BLaER1 (cell line): ENCODE measurements around the gene CRYBG1.
"Not testable (repeated sequence)": the region's sequence is repeated elsewhere in the genome, so short reads cannot be mapped to it uniquely, and the experiment has no call there.

Experiments
- H3K27ac ChIP-seq: shearing (Covaris generic); formaldehyde crosslinking; 2 replicates; pipeline ENCODE4 v1.8.1; 2022
- H3K27me3 ChIP-seq: shearing (Covaris generic); formaldehyde crosslinking; 2 replicates; pipeline ENCODE4 v1.8.1; 2022
- H3K36me3 ChIP-seq: shearing (Covaris generic); formaldehyde crosslinking; 2 replicates; pipeline ENCODE4 v1.8.1; 2022
- H3K4me1 ChIP-seq: shearing (Covaris generic); formaldehyde crosslinking; 2 replicates; pipeline ENCODE4 v1.8.1; 2022
- H3K4me2 ChIP-seq: shearing (Covaris generic); formaldehyde crosslinking; 2 replicates; pipeline ENCODE4 v1.8.1; 2022
- H3K4me3 ChIP-seq: shearing (Covaris generic); formaldehyde crosslinking; 2 replicates; pipeline ENCODE4 v1.8.1; 2022
- H3K9ac ChIP-seq: shearing (Covaris generic); formaldehyde crosslinking; 2 replicates; pipeline ENCODE4 v1.8.1; 2022
- H3K9me3 ChIP-seq: shearing (Covaris generic); formaldehyde crosslinking; 2 replicates; pipeline ENCODE4 v1.8.1; 2022
- H4K20me1 ChIP-seq: shearing (Covaris generic); formaldehyde crosslinking; 2 replicates; pipeline ENCODE4 v1.8.1; 2022
- Cebpa-rat ChIP-seq: shearing (Covaris generic); IDR thresholded peaks from 2 replicates; pipeline ENCODE4 v1.8.1; 2022

The CRYBG1 gene

DNA sequence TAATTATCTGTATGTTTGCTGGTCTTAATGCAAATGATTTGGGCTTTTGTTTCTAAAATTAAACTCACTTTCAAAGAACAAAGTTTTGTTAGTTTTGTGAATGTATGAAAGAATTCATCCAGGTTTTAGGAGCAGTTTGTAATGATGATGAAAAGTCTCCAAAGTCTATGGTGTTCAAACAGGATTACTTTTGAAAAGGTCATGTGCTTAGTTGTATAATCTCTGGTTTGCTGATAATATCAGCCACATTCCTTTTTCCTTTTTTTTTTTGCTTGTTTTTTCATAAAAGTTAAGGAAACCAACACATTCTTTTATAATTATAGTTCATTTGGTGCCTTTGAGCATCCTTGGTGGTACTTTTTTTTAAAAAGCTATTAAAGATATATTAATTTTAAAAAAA is 179.9 kb downstream of the CRYBG1 start:
- peak overlapping the region; percentile 51 for H3K4me2 ChIP-seq
- peaks cover 15% of the 10 kb centered on the region for H3K4me1 ChIP-seq
- H3K27me3 ChIP-seq: no peaks in the 10 kb centered on the region
- no peak overlapping the region for H3K4me3 ChIP-seq
- no peaks in the 10 kb centered on the region for H3K36me3 ChIP-seq
- no peak overlapping the region for H3K27ac ChIP-seq
- no peaks in the 10 kb centered on the region for H4K20me1 ChIP-seq
- H3K9ac ChIP-seq: no peak overlapping the region
- no peaks in the 10 kb centered on the region for H3K9me3 ChIP-seq
- TF ChIP-seq Cebpa-rat: no peak

DNA sequence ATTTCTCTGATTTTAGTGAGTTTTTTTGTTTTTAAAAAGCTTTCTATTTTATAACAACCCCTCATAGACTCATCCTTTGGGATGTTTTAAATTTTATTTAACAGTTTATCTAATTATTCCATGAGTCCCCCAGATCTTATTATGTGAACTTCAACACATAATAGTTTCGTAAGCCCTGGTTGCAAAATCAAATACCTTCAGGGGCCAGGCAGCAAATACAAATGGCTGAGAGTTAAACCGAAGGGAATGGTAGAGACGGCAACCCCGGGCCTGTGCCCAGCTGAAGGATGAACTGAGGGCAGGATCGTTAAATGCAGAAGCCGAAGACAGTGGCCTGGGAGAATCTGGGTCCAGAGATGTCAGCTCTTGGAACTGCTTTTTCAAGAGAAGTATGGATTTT is 180.4 kb downstream of the CRYBG1 start:
- Histone ChIP-seq H3K27ac (no peak overlapping the region), H3K4me2 (no peak overlapping the region), H4K20me1 (no peaks in the 10 kb centered on the region)

DNA sequence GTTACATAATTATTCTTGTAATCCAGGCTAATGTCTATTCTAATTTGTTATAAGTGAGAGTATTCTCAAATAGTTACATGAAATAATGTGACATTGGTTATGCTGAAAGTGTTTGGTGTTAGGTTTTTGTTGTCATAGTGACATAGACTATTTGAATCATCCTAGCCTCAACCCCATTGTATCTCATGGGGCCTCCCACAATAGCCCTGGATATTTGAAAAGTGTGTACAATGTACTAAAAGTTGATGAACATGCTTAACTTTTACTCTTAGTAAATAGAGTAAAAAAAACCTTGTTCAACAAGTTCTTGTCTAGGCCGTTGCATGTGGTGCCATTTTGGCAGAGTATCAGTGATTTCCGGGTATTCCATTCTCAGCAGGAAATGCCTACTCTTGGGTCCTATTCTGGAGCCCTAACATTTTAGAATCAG is 185.8 kb downstream of the CRYBG1 start:
- no peaks in the 10 kb centered on the region for H3K36me3 ChIP-seq
- no peaks in the 10 kb centered on the region for H3K27me3 ChIP-seq
- peaks cover 35% of the 10 kb centered on the region for H3K4me1 ChIP-seq
- TF ChIP-seq Cebpa-rat: no peak
- no peaks in the 10 kb centered on the region for H4K20me1 ChIP-seq
- H3K9ac ChIP-seq: no peak overlapping the region
- H3K9me3 ChIP-seq: peaks cover 4% of the 10 kb centered on the region; the same call in 1 of the 2 replicates
- H3K4me3 ChIP-seq: no peak overlapping the region; the same call in 1 of the 2 replicates
- peak overlapping the region; percentile 76 for H3K27ac ChIP-seq
- peak overlapping the region; percentile 69 for H3K4me2 ChIP-seq

More for the DNA sequence above, 180.4 kb downstream of the CRYBG1 start:
- Histone ChIP-seq H3K9me3 (no peaks in the 10 kb centered on the region), H3K4me1 (peaks cover 20% of the 10 kb centered on the region), H3K9ac (no peak overlapping the region), H3K36me3 (no peaks in the 10 kb centered on the region), H3K27me3 (no peaks in the 10 kb centered on the region), H3K4me3 (no peak overlapping the region)
- TF ChIP-seq Cebpa-rat: no peak

DNA sequence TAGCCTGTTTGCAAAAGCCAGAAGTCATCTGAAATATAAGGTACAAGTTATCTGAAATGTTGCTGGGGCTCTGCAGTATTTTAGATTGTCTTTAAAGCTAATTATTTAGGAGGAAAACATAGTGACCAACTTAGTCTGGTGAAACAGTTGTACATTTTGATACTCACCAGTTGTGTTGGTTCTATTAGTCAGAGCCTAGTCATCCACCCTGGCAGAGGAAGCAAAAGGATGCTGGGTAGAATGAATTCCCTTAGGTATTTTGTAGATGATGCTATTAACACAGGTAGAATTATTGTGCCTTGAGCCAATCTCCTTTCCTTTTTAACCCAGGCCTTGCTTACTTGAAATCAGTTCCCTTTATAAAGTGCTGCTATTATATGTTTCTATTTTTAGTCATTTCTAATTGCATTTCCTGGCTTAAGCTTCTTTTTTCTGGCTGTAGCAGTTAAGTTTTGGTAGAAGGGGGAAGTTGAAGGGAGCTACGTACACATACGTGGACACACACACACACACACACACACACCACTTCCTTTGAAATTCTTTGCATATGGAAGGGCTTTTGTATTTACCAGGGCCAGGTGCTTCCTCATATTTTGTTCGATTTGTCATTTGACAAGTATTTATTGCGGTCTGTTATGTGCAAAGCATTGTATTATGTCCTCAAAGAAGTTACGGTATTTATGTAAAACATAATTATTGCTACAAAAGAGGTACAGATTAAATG is 186.3 kb downstream of the CRYBG1 start:
- peak overlapping the region; percentile 76 for H3K27ac ChIP-seq
- H4K20me1 ChIP-seq: no peaks in the 10 kb centered on the region
- peaks cover 4% of the 10 kb centered on the region; the same call in 1 of the 2 replicates for H3K9me3 ChIP-seq
- peak overlapping the region; percentile 13; the same call in 1 of the 2 replicates for H3K4me3 ChIP-seq
- H3K9ac ChIP-seq: peak overlapping the region; percentile 53; the same call in 1 of the 2 replicates
- no peaks in the 10 kb centered on the region for H3K36me3 ChIP-seq
- H3K4me1 ChIP-seq: peaks cover 36% of the 10 kb centered on the region
- peak overlapping the region; percentile 69 for H3K4me2 ChIP-seq
- no peak for TF ChIP-seq Cebpa-rat
- H3K27me3 ChIP-seq: no peaks in the 10 kb centered on the region

DNA sequence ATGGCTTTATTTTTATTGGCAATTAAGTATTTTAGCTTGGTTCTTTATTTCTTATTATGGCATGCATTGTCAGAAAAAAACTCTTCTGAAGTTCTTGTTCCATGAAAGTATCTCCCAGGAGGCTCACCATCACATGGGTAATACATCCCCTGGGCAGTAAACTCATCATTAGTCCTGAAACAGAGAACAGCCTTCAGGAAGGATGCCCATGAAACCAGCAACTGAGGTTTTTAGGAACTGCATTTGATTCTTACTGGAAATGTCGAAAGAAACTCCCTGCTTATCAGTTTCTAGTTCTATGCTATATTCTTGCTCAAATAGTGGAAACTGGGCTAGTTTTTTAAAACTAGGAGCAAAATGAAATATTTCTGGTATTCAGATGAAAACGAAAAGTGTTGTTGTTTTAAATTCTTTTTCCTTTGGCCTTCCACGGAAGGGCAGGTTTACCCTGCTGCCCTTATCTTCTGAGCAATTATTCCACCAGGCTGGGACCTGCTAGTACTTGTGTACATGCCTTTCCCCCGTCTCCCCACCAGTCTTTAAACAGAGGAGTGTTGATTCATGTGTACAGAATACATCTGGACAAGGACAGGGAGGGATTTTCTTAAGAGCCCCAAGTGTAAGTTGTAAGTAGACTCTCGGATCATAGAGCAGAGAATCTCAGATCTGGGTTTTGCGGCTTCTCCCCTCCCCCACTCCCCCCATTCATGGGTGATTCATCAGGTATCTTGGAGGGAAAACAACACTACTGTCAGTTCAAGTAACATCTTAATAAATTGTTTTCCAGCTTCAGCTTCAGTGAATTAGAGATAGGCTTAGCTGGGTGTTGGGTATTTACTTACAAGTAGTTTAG is 187.3 kb downstream of the CRYBG1 start:
- Histone ChIP-seq H3K4me1 (peaks cover 46% of the 10 kb centered on the region), H4K20me1 (no peaks in the 10 kb centered on the region), H3K27ac (peak overlapping the region; percentile 76), H3K4me2 (peak overlapping the region; percentile 69), H3K9ac (peak overlapping the region; percentile 53), H3K36me3 (no peaks in the 10 kb centered on the region), H3K4me3 (0 out of 2 replicates have a peak overlapping the region, but pooled peaks have one; percentile 13), H3K27me3 (no peaks in the 10 kb centered on the region), H3K9me3 (peaks cover 4% of the 10 kb centered on the region; the same call in 1 of the 2 replicates)
- no peak for TF ChIP-seq Cebpa-rat

DNA sequence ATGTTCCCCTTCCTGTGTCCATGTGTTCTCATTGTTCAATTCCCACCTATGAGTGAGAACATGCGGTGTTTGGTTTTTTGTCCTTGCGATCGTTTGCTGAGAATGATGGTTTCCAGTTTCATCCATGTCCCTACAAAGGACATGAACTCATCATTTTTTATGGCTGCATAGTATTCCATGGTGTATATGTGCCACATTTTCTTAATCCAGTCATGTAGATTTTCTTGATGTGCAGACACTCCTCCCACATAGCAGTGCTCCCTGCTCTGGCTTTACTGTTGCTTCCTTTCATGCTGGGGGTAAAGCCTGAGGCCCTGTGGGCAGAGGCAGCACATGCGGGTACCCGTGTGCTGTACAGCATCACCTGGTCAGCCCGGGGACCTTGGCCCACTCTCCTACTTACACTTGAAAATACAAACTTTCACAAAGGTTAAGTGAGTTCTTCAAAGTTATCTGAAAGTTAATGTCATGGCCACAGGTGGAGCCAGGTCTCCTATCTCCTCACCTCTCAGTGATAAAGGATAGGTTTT is 188.5 kb downstream of the CRYBG1 start:
- not testable (repeated sequence) for H3K36me3 ChIP-seq, H3K9me3 ChIP-seq, H3K4me2 ChIP-seq, H3K27me3 ChIP-seq, H3K9ac ChIP-seq, H4K20me1 ChIP-seq, H3K4me3 ChIP-seq, H3K27ac ChIP-seq
- peaks cover 56% of the 10 kb centered on the region for H3K4me1 ChIP-seq

DNA sequence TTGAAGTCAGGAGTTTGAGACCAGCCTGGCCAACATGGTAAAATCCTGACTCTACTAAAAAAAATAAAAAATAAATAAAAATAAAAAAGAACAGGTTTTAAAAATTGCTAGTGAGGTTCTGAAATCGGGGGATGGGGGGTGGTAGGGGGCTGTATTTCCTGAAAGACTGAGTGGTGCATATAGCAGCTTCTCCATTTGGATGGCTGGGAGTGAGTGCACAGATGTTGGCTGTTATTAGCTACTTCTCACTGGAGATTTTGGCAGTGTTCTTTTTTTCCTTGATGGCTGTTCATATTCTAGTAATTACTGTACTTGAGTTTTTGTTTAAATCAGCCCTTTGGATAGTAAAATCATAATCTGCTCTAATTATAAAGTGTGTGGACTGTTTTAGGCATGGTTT is 189.0 kb downstream of the CRYBG1 start:
- Histone ChIP-seq H3K9ac (no peak overlapping the region), H3K4me3 (no peak overlapping the region), H3K27ac (no peak overlapping the region), H3K36me3 (no peaks in the 10 kb centered on the region), H3K4me1 (peaks cover 56% of the 10 kb centered on the region), H3K27me3 (no peaks in the 10 kb centered on the region), H3K9me3 (peaks cover 4% of the 10 kb centered on the region; the same call in 1 of the 2 replicates), H4K20me1 (no peaks in the 10 kb centered on the region), H3K4me2 (no peak overlapping the region)
- no peak for TF ChIP-seq Cebpa-rat

DNA sequence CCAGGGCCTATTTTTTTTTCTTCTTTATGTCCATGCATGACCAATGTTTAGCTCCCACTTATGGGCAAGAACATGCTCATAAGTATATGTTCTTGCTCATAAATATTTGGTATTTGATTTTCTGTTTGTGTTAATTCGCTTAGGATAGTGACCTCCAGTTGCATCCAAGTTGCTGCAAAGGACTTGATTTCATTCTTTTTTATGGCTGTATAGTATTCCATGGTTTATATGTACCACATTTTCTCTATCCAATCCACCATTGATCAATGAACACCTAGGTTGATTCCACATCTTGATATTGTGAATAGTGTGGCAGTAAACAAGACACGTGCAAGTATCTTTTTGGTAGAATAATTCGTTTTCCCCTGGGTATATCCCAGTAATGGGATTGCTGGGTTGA is 190.6 kb downstream of the CRYBG1 start:
- Histone ChIP-seq H3K4me1 (peaks cover 44% of the 10 kb centered on the region), H3K27me3 (no peaks in the 10 kb centered on the region), H3K9me3 (peaks cover 4% of the 10 kb centered on the region; the same call in 1 of the 2 replicates), H3K27ac (no peak overlapping the region), H3K36me3 (no peaks in the 10 kb centered on the region), H3K4me3 (no peak overlapping the region), H3K4me2 (no peak overlapping the region), H3K9ac (no peak overlapping the region), H4K20me1 (no peaks in the 10 kb centered on the region)
- TF ChIP-seq Cebpa-rat: no peak

DNA sequence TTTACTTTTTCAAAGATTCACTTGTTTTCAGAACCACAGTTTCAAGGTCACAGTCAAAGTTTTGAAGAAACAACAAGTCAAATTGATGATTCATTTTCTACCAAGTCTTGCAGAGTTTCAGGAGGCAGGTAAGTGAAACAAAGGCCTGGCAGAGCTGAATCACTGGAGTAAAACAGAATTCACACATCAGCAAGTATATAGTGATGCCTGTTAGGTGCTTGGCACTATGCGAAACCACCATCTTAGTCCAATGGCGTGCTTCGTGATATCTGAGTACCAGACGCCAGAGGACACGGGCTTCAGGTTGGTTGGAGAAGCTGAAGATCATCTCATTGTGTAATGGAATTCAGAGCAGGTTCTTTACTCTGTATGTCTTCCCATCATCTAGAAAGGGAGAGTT is 192.9 kb downstream of the CRYBG1 start:
- Histone ChIP-seq H3K4me3 (no peak overlapping the region), H3K9me3 (peaks cover 4% of the 10 kb centered on the region; the same call in 1 of the 2 replicates), H3K4me2 (no peak overlapping the region), H3K27ac (no peak overlapping the region), H4K20me1 (no peaks in the 10 kb centered on the region), H3K9ac (no peak overlapping the region), H3K4me1 (peaks cover 22% of the 10 kb centered on the region), H3K36me3 (no peaks in the 10 kb centered on the region), H3K27me3 (no peaks in the 10 kb centered on the region)
- TF ChIP-seq Cebpa-rat: no peak
